HG03521 (cell line): ENCODE results near the gene FGGY.

Source experiments
- ATAC-seq: cut with Tn5 transposase; IDR thresholded peaks from one replicate; pipeline ENCODE4 v1.9.1; 2021; ENCODE audit warnings: mild to moderate bottlenecking, moderate library complexity; ENCODE audit not compliant: unreplicated experiment

FGGY gene

GRCh38 chr1:59748123-59748522 lies 451.2 kb downstream of the FGGY start:
- ATAC-seq, result no peak

- no peak for ATAC-seq
Measured at GRCh38 chr1:59750328-59751003, 453.6 kb downstream of the FGGY start.

GRCh38 chr1:59751004-59751395 lies 454.1 kb downstream of the FGGY start:
- no peak for ATAC-seq

GRCh38 chr1:59751801-59752200 lies 454.9 kb downstream of the FGGY start:
- ATAC-seq, result no peak

- no peak for ATAC-seq
Measured at GRCh38 chr1:59752556-59753414, 455.9 kb downstream of the FGGY start.

- ATAC-seq, result no peak
Measured at GRCh38 chr1:59755069-59755685, 458.3 kb downstream of the FGGY start.

GRCh38 chr1:59757197-59757747 lies 460.4 kb downstream of the FGGY start:
- no peak for ATAC-seq

GRCh38 chr1:59759156-59759925 lies 462.4 kb downstream of the FGGY start:
- ATAC-seq, result peak; percentile 75

- no peak for ATAC-seq
Measured at GRCh38 chr1:59761443-59761842, 464.5 kb downstream of the FGGY start.

- no peak for ATAC-seq
Measured at GRCh38 chr1:59763418-59763817, 466.5 kb downstream of the FGGY start.

GRCh38 chr1:59765011-59765730 lies 468.3 kb downstream of the FGGY start:
- ATAC-seq, result no peak

GRCh38 chr1:59766227-59766855 lies 469.4 kb downstream of the FGGY start:
- no peak for ATAC-seq

GRCh38 chr1:59767119-59767518 lies 470.2 kb downstream of the FGGY start:
- no peak for ATAC-seq

GRCh38 chr1:59768792-59769735 lies 472.2 kb downstream of the FGGY start:
- ATAC-seq, result no peak

GRCh38 chr1:59769736-59770095 lies 472.8 kb downstream of the FGGY start:
- no peak for ATAC-seq

- ATAC-seq, result no peak
Measured at GRCh38 chr1:59771361-59771760, 474.5 kb downstream of the FGGY start.

GRCh38 chr1:59775480-59775879 lies 478.6 kb downstream of the FGGY start:
- ATAC-seq, result no peak

- no peak for ATAC-seq
Measured at GRCh38 chr1:59776960-59777852, 480.3 kb downstream of the FGGY start.
